ENCODE measurements around the gene PERM1.

The PERM1 gene

GRCh38 chr1:975896-976683, 5.8 kb downstream of the PERM1 start:
- DNase-seq: peak; percentile 10 to 45

DNA sequence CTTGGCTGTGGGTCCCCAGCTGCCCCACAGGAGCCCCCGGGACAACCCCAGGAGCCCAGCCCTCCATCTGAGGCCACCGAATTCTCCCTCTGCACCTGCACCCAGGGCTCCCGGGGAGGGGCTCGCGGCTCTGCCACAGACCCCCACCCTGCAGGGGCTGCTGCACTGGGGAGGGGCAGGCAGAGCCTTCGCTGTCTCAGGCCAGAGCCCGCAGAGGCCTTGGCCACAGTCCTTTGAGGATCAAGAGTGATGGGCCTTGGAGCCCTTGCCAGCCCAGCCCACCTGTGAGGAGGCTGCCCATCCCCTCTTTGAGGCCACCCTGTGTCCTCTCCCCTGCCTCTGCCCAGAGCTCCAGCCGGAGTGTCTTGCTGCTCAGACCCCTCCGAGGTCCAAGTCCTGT, 6.5 kb downstream of the PERM1 start:
- no peak for DNase-seq

- no peak for DNase-seq
Measured at GRCh38 chr1:974687-975328, 7.1 kb downstream of the PERM1 start.

DNA sequence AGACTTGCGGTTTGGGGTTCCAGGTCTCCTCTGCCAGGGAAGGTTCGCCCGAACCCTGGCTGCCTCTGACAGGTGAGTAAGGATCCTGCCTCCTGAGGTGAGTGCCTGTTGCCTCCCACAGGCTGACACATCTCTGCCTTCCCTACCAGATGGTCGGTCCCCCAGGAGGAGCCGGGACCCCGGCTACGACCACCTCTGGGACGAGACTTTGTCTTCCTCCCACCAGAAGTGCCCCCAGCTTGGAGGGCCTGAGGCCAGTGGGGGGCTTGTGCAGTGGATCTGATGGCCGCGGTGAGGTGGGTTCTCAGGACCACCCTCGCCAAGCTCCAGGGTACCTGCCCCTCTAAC, 7.6 kb downstream of the PERM1 start:
- no peak for DNase-seq

GRCh38 chr1:973459-974292, 8.2 kb downstream of the PERM1 start:
- no peak for DNase-seq

- DNase-seq: no peak
Measured at GRCh38 chr1:972726-973458, 9.0 kb downstream of the PERM1 start.

DNA sequence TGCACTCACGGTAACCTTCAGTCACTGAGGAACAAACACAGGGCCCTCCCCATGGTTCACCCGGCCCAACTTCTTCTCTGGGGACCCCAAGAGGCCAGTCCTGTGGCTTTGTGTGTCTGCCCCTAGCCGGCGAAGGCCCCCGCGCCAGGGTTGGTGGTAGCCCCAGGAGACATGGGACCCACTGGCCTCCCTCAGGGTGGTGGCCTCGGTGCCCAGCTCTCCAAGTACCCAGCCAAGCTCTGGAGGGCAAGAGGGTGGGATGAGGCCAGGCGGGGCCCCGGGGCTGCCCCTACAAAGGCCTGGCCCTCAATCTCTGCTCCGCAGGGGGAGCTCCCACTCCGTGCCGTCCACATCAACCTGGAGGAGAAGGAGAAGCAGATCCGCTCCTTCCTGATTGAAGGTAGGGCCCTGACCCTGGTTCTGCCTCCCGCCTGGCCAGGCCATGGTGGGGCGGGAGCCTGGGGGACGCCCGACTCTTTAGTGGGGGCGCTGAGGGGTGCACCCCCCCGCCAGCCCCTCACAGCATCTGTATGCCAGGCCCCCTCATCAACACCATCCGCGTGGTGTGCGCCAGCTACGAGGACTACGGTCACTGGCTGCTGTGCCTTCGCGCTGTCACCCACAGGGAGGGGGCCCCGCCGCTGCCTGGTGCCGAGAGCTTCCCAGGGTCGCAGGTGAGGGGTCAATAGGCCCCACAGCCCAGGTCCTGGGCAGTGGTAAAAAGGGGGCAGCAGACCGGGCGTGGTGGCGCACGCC, 10.0 kb downstream of the PERM1 start:
- no peak for DNase-seq

GRCh38 chr1:970973-971730, 10.7 kb downstream of the PERM1 start:
- DNase-seq: no peak

- no peak for DNase-seq
Measured at GRCh38 chr1:970242-970972, 11.5 kb downstream of the PERM1 start.

DNA sequence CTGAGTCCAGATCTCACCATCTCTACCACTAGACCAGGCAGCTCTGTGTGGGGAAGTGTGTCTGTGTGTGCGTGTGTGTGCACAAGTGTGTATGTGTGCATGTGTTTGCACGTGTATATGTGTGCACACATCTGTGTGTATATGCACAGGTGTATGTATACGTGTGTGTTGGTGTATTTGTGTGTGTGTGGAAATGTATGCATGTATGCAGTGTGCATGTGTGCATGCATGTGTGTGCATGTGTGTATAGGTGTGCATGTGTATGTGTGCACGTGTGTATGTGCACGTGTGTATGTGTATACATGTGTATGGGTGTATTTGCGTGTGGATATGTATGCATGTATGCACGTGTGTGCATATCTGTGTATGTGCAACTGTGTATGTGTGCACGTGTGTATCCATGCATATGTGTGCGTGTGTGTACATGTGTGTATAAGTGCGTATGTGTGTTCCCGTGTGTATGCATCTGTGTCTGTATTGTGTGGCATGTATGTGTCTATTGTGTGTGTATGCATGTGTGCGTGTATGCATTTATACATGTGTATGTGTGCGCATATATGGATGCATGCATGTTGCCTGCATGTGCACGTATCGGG, 12.5 kb downstream of the PERM1 start:
- no peak for DNase-seq

GRCh38 chr1:967466-968343, 14.2 kb downstream of the PERM1 start:
- no peak for DNase-seq

DNA sequence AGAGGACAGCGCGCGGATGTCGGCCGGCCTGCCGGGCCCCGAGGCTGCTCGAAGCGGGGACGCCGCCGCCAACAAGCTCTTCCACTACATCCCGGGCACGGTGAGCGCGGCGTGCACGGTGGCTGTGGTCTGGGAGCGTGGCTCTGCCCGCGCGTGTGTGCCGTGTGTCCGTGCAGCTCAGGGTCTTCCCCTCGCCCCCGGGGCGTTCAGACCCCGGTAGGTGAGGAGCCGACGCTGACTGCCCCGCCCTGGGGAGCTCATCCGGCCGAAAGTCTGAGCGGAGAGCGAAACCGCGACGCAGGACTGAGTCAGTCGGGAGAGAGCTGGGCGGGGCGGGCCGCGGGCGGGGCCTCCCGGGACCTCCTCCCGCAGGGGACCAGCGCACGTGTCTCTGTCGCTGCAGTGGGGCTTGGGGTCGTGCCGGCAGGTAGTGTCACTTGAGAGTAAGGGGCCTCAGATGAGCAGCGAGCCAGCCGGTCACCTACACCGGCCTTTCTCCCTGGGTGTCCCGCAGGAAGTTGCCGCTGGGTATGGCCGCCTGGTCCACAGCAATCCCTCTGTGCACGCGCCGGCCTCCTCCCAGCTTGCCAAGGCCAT, 15.1 kb downstream of the PERM1 start:
- peak; percentile 23 to 73 for DNase-seq

- peak in 1 of 2 donors; percentile 43 for DNase-seq
Measured at GRCh38 chr1:966135-966703, 15.7 kb downstream of the PERM1 start, which contains the start of gene PLEKHN1. Gene PLEKHN1, plus strand, starts transcription at chr1:966482. Its CDS starts 50 bp downstream, at chr1:966532.

DNA sequence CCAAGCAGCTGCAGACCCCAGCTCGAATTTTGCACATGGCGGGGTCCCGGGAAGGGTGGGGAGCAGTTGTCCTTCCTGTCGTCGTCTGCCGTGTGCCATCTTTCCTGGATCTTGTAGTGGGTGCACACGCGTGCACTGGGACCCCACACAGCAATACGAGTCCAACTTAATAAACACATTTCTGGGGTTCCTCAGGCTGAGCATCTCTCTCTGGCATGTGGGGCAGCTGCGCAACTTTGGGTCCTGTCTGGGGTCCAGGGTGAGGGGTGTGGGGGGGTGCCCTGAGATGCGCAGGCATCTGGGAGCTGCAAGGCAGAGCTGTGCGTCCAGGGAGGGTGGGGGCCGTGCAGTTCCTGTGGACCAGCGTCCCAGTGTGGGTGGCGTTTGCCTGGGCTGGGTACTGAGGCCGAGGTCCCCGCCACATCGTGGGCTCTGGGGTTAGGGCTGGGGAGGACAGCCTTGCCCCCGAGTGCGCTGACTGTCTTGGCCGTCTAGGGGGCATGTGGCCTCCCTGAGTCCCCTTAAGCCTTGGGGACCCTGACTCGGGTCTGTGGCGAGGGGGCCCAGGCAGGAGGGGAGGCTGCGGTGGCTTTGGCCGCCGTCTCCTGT, 16.3 kb downstream of the PERM1 start:
- no peak for DNase-seq

DNA sequence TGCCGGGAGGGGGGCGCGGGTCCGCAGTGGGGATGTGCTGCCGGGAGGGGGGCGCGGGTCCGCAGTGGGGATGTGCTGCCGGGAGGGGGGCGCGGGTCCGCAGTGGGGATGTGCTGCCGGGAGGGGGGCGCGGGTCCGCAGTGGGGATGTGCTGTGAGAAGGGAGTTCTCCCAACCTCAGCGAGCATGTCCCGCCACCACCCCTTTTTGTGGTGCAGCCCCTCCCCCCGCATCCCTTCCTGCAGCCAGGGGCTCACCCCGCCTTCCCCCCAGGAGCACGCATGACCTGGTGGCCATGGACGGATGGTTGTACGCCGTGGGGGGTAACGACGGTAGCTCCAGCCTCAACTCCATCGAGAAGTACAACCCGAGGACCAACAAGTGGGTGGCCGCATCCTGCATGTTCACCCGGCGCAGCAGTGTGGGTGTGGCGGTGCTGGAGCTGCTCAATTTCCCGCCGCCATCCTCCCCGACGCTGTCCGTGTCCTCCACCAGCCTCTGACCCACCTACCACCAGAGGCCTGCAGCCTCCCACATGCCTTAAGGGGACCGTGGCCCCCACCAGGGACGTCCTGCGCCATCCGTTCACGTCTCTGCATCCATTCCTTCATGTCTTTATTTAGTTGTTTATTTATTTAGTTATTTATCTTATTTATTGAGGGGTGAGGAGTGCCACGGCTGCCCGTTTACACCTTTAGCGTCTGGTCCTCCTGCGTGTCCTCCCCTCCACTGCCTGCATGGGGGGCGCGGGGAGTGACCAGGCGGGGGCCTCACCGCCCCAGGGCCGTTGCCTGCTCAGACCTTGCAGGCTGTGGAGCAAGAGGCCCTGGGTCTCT, 17.0 kb downstream of the PERM1 start:
- DNase-seq: no peak

DNA sequence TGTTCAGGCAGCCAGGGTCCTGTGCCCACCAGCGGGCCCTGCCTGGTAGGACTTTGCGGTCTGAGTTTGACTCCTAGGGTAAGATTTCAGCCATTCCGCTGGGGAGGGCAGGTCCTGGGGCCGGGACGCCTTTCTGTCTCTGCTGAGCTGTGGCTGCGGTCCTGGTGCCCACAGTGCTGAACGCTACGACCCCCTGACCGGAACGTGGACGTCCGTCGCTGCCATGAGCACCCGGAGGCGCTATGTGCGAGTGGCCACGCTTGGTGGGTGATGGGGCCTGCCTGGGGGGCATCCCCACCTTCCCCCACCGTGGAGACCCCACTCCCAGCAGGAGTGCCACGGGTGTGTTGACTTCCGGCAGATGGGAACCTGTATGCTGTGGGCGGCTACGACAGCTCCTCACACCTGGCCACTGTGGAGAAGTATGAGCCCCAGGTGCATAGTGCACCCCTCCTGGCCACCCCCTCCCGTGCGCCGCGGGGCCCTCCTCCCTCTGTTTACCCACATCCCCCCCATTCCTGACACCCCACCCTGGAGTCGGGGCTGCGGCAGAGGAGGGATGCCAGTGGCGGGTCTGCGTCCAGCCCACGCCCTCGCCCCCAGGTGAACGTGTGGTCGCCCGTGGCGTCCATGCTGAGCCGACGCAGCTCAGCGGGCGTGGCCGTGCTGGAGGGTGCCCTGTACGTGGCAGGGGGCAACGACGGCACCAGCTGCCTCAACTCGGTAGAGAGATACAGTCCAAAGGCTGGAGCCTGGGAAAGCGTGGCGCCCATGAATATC, 18.0 kb downstream of the PERM1 start:
- no peak for DNase-seq

Data from bone marrow (tissue), 2 donors.